B cell (primary cell): ENCODE measurements around the gene DIAPH1. TPM values are rescaled to one million over a fixed set of nuclear protein-coding genes. Genes with fewer than 3 reads are reported as not detected.
A peak's percentile ranks its signal among the peaks of the same experiment; 100 is the strongest.
"Not testable (repeated sequence)": the region's sequence is repeated elsewhere in the genome, so short reads cannot be mapped to it uniquely, and the experiment has no call there.

Experiments used
- ATAC-seq: fragments of 200-7000 bp; cut with Tn5 transposase; one replicate; pipeline ENCODE4 v1.10.0; 2021; ENCODE audit warnings: low read depth, mild to moderate bottlenecking, moderate number of reproducible peaks, moderate library complexity
- CTCF ChIA-PET: fragments of 350-600 bp; sonication (Branson Sonifier 250); formaldehyde crosslinking; loops from one replicate; lab custom pipeline; 2021; ENCODE audit warnings: antibody characterized with exemption, inconsistent platforms; lab: Charles Lee
- POLR2A ChIA-PET: fragments of 350-600 bp; sonication (Branson Sonifier 250); formaldehyde crosslinking; loops from one replicate; lab custom pipeline; 2021; ENCODE audit warnings: antibody characterized with exemption; lab: Charles Lee
- DNase-seq: peaks from one replicate; pipeline ENCODE4 v3.0.0; 2013
- H2AFZ ChIP-seq: 2 replicates; pipeline ENCODE4 v1.6.1; 2012; ENCODE audit warnings: mild to moderate bottlenecking, low read depth, low read length; ENCODE audit not compliant: insufficient read depth, poor library complexity, severe bottlenecking
- H3K27ac ChIP-seq, 2 donors: 1 replicate in 1 of 2; 2 replicates in 1 of 2; pipeline ENCODE4 v1.5.1; 2012 to 2013; ENCODE audit warnings: low read length in 2 of 2, mild to moderate bottlenecking in 2 of 2, moderate library complexity in 1 of 2
- H3K27me3 ChIP-seq, 4 experiments: fragments of 200-600 bp in 1 of 4; sonication (generic) in 1 of 4; replicated peaks in 1 of 4; 1 replicate in 2 of 4; 2 replicates in 2 of 4; pipeline versions ENCODE4 v1.6.1 to v1.7.0; 2013 to 2016; ENCODE audit warnings: low read length in 3 of 4, mild to moderate bottlenecking in 2 of 4, mixed read lengths in 1 of 4, moderate library complexity in 1 of 4; ENCODE audit not compliant: insufficient read depth in 4 of 4, control insufficient read depth in 3 of 4; ENCODE audit errors: control extremely low read depth in 1 of 4
- H3K36me3 ChIP-seq, 2 experiments: replicated peaks in 1 of 2; 1 replicate in 1 of 2; 2 replicates in 1 of 2; pipeline versions ENCODE4 v1.6.1 to v1.7.1; 2013; ENCODE audit warnings: low read length in 1 of 2; ENCODE audit not compliant: insufficient read depth in 2 of 2, control insufficient read depth in 1 of 2; ENCODE audit errors: control extremely low read depth in 1 of 2, extremely low read depth in 1 of 2
- H3K4me1 ChIP-seq, 2 donors: fragments of 200-600 bp in 1 of 2; sonication (generic) in 1 of 2; 1 replicate in 1 of 2; 2 replicates in 1 of 2; pipeline versions ENCODE4 v1.5.1 to v1.6.1; 2013 to 2017; ENCODE audit warnings: low read length in 2 of 2; ENCODE audit not compliant: control insufficient read depth in 2 of 2, insufficient read depth in 2 of 2
- H3K4me2 ChIP-seq: replicated peaks from 2 replicates; pipeline ENCODE3; 2012; ENCODE audit warnings: mild to moderate bottlenecking, low read depth, low read length; ENCODE audit not compliant: poor library complexity, severe bottlenecking
- H3K4me3 ChIP-seq, 5 experiments: fragments of 200-600 bp in 1 of 5; sonication (generic) in 1 of 5; 1 replicate in 3 of 5; 2 replicates in 2 of 5; pipeline versions ENCODE4 v1.5.1 to v1.7.0; 2011 to 2016; ENCODE audit warnings: low read length in 4 of 5, mild to moderate bottlenecking in 4 of 5, low read depth in 2 of 5, control low read depth in 1 of 5, moderate library complexity in 1 of 5; ENCODE audit not compliant: insufficient read depth in 1 of 5; ENCODE audit errors: control extremely low read depth in 1 of 5, extremely low read depth in 1 of 5
- H3K79me2 ChIP-seq: fragments of 200-600 bp; sonication (generic); one replicate; pipeline ENCODE4 v1.6.0; 2016; ENCODE audit warnings: low read length; ENCODE audit not compliant: control insufficient read depth, insufficient read depth
- H3K9ac ChIP-seq: fragments of 200-600 bp; sonication (generic); 2 replicates; pipeline ENCODE4 v1.6.1; 2017; ENCODE audit warnings: mild to moderate bottlenecking, low read length, moderate library complexity
- H3K9me3 ChIP-seq, 3 donors: one replicate each; pipeline versions ENCODE4 v1.6.1 to v1.7.1; 2013; ENCODE audit warnings: low read length in 2 of 3; ENCODE audit not compliant: control insufficient read depth in 2 of 3, insufficient read depth in 1 of 3; ENCODE audit errors: control extremely low read depth in 1 of 3
- H4K20me1 ChIP-seq: 2 replicates; pipeline ENCODE4 v1.6.0; 2012; ENCODE audit warnings: mild to moderate bottlenecking, low read length; ENCODE audit not compliant: insufficient read depth, control insufficient read depth, poor library complexity, severe bottlenecking
- H3K27ac Mint-ChIP-seq: one replicate; pipeline ENCODE4 v1.8.0; 2021; ENCODE audit warnings: mixed read lengths
- H3K27me3 Mint-ChIP-seq: one replicate; pipeline ENCODE4 v1.8.0; 2021; ENCODE audit warnings: mixed read lengths
- H3K4me1 Mint-ChIP-seq: one replicate; pipeline ENCODE4 v1.8.0; 2021; ENCODE audit warnings: mixed read lengths
- H3K4me3 Mint-ChIP-seq: one replicate; pipeline ENCODE4 v1.8.0; 2021; ENCODE audit warnings: mixed read lengths
- H3K9me3 Mint-ChIP-seq: one replicate; pipeline ENCODE4 v1.8.0; 2022; ENCODE audit warnings: mixed read lengths; ENCODE audit not compliant: insufficient read depth
- WGBS: methylation state at CpG from one replicate; pipeline ENCODE4 v1.1.5; 2013; ENCODE audit warnings: missing lambda C conversion rate; ENCODE audit not compliant: insufficient coverage; 5-methylcytosine and 5-hydroxymethylcytosine counted together
- intact Hi-C: fragments of 100-400 bp; cut with micrococcal nuclease; formaldehyde crosslinking; loops from one replicate; pipeline ENCODE4 v1.10.0; 2022
- polyA plus RNA-seq: library from polyadenylated mRNA; depleted of rRNA; stranded (reverse); fragments of >200 nt; gene quantifications from 2 replicates; pipeline ENCODE4 v1.2.3, GENCODE V29; 2012
- total RNA-seq, 2 donors: library from RNA; stranded (reverse); fragments of 120-200 nt in 1 of 2; gene quantifications; 1 replicate in 1 of 2; 2 replicates in 1 of 2; pipeline versions ENCODE4 v1.2.3 to v1.2.4, GENCODE V29; 2013 to 2022
- TF ChIP-seq, protein P1 (sequence below): fragments of 200-600 bp; IDR thresholded peaks from one replicate; pipeline ENCODE4 v1.8.0; 2022; ENCODE audit warnings: antibody characterized with exemption, mild to moderate bottlenecking

Gene DIAPH1
- total and polyA plus RNA-seq, 2 donors (not counting 1 experiment from before 2014, with no cell fraction given) = 59.7 to 113 TPM

DNA sequence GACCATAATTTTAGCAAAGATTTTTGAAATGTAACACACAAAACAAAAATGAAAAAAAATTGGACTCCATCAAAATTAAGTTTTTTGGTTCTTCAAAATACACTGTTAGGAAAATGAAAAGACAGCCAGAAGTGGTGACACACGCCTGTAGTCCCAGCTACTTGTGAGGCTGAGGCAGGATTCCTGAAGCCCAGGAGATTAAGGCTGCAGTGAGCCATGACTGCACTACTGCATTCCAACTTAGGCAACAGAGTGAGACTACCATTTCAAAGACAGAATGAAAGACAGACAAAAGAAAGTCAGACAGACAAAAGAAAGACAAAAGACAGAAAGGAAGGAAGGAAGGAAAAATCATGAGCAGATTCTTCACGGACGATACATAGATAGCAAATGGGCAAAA lies 7.5 kb downstream of the DIAPH1 start:
- no peak overlapping the region for H3K4me2 ChIP-seq
- DNase-seq (no peak), ATAC-seq (no peak)
- TF ChIP-seq, protein P1, sequence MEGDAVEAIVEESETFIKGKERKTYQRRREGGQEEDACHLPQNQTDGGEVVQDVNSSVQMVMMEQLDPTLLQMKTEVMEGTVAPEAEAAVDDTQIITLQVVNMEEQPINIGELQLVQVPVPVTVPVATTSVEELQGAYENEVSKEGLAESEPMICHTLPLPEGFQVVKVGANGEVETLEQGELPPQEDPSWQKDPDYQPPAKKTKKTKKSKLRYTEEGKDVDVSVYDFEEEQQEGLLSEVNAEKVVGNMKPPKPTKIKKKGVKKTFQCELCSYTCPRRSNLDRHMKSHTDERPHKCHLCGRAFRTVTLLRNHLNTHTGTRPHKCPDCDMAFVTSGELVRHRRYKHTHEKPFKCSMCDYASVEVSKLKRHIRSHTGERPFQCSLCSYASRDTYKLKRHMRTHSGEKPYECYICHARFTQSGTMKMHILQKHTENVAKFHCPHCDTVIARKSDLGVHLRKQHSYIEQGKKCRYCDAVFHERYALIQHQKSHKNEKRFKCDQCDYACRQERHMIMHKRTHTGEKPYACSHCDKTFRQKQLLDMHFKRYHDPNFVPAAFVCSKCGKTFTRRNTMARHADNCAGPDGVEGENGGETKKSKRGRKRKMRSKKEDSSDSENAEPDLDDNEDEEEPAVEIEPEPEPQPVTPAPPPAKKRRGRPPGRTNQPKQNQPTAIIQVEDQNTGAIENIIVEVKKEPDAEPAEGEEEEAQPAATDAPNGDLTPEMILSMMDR = no peak
- H3K4me1 ChIP-seq = peaks cover 30 to 62% of the 10 kb centered on the region in 2 donors
- peaks cover 0 to 2% of the 10 kb centered on the region in 2 experiments for H3K36me3 ChIP-seq
- H3K27ac ChIP-seq = no peak overlapping the region
- H3K27me3 ChIP-seq = no peaks in the 10 kb centered on the region
- no peaks in the 10 kb centered on the region for H3K27me3 Mint-ChIP-seq
- H3K79me2 ChIP-seq = peaks cover 94% of the 10 kb centered on the region
- H4K20me1 ChIP-seq = peaks cover 12% of the 10 kb centered on the region
- H3K9me3 ChIP-seq = peaks cover 0 to 4% (median 0%) of the 10 kb centered on the region in 3 donors
- H3K4me3 ChIP-seq = no peak overlapping the region
- POLR2A ChIA-PET = no interaction called here
- intact Hi-C loops = no loop called here
- no peaks in the 10 kb centered on the region for H3K9me3 Mint-ChIP-seq
- H2AFZ ChIP-seq = no peak overlapping the region
- WGBS = 86% methylated on average over 1 of the region's 3 CpGs
- H3K9ac ChIP-seq = no peak overlapping the region
- CTCF ChIA-PET = interaction anchor here (1.6 to 28.1 kb wide), 2 partner anchors 14 to 22 kb away, joined by 5 to 760 read pairs; no protein-coding TSS in a partner anchor
- H3K4me3 Mint-ChIP-seq = no peak overlapping the region
- peaks cover 68% of the 10 kb centered on the region for H3K4me1 Mint-ChIP-seq
- peak overlapping the region; percentile 27 for H3K27ac Mint-ChIP-seq

DNA sequence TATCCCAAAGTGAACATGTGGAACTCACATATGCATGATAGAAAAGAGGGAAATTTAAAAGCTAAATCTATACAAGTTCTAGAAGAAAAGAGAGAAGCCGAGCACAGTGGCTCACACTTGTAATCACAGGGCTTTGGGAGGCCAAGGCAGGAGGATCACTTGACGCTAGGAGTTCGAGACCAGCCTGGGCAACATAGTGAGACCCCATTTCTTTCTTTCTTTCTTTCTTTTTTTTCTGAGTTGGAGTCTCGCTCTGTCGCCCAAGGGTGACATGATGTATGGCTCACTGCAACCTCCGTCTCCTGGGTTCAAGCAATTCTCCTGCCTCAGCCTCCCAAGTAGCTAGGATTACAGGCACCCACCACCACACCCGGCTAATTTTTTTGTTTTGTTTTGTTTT lies 8.9 kb downstream of the DIAPH1 start:
- H3K27me3 Mint-ChIP-seq, H3K36me3 ChIP-seq, H3K4me3 ChIP-seq, H3K9ac ChIP-seq, POLR2A ChIA-PET, H3K4me2 ChIP-seq, H3K9me3 ChIP-seq, DNase-seq, H3K9me3 Mint-ChIP-seq, H3K27me3 ChIP-seq, H4K20me1 ChIP-seq, H2AFZ ChIP-seq, H3K4me3 Mint-ChIP-seq, intact Hi-C loops, ATAC-seq: not testable (repeated sequence)
- H3K27ac Mint-ChIP-seq = peak overlapping the region; percentile 50
- H3K4me1 Mint-ChIP-seq = peaks cover 69% of the 10 kb centered on the region
- Histone ChIP-seq H3K27ac (peak overlapping the region in 1 of 2 donors; percentile 84), H3K79me2 (peaks cover 89% of the 10 kb centered on the region), H3K4me1 (peaks cover 35 to 68% of the 10 kb centered on the region in 2 donors)
- WGBS = 100% methylated on average over 4 of the region's 7 CpGs
- CTCF ChIA-PET = interaction anchor here (1.6 to 28.1 kb wide), 3 partner anchors 9 to 21 kb away, joined by 3 to 760 read pairs (median 8); partner anchors contain the start of gene DIAPH1
